ENCODE data around the gene VPS52.
A peak's percentile ranks its signal among the peaks of the same experiment; 100 is the strongest.

The VPS52 gene
- total RNA-seq = 96.4 to 105 reads per million in 2 donors

GRCh38 chr6:33271468-33272274, at the start of gene VPS52, which contains the start of gene RPS18:
Gene VPS52, minus strand, starts transcription at chr6:33271876. Its CDS starts 201 bp downstream, at chr6:33271675.
Gene RPS18, plus strand, starts transcription at chr6:33272075. Its CDS starts 45 bp downstream, at chr6:33272120.
- DNase-seq = peak; percentile 75

- no peak for DNase-seq
Measured at GRCh38 chr6:33321227-33321626, 49.6 kb upstream of the VPS52 start.

GRCh38 chr6:33320315-33321181, 48.9 kb upstream of the VPS52 start:
- no peak for DNase-seq

GRCh38 chr6:33319939-33320314, 48.3 kb upstream of the VPS52 start:
- no peak for DNase-seq

- DNase-seq = no peak
Measured at GRCh38 chr6:33318426-33319073, 46.9 kb upstream of the VPS52 start.

GRCh38 chr6:33317669-33318425, 46.2 kb upstream of the VPS52 start, which contains the start of gene ZBTB22:
Gene ZBTB22, minus strand, starts transcription at chr6:33317744. Its CDS starts 828 bp downstream, at chr6:33316916.
- peak; percentile 84 for DNase-seq

GRCh38 chr6:33317419-33317668, 45.7 kb upstream of the VPS52 start:
- DNase-seq = no peak

GRCh38 chr6:33316603-33317418, 45.1 kb upstream of the VPS52 start:
- no peak for DNase-seq

GRCh38 chr6:33315793-33316602, 44.3 kb upstream of the VPS52 start:
- no peak for DNase-seq

GRCh38 chr6:33314943-33315792, 43.5 kb upstream of the VPS52 start:
- no peak for DNase-seq

- DNase-seq = no peak
Measured at GRCh38 chr6:33314515-33314942, 42.9 kb upstream of the VPS52 start.

- DNase-seq = peak; percentile 51
Measured at GRCh38 chr6:33313709-33314514, 42.2 kb upstream of the VPS52 start, which contains the start of gene TAPBP. Gene TAPBP, minus strand, starts transcription at chr6:33314078. Its CDS starts 37 bp downstream, at chr6:33314041.

- DNase-seq = no peak
Measured at GRCh38 chr6:33313105-33313708, 41.5 kb upstream of the VPS52 start.

GRCh38 chr6:33312361-33313104, 40.9 kb upstream of the VPS52 start:
- peak; percentile 23 for DNase-seq

- DNase-seq = no peak
Measured at GRCh38 chr6:33306356-33306755, 34.7 kb upstream of the VPS52 start.

GRCh38 chr6:33305052-33305451, 33.4 kb upstream of the VPS52 start:
- no peak for DNase-seq

GRCh38 chr6:33304216-33304615, 32.5 kb upstream of the VPS52 start:
- DNase-seq = no peak

All from activated gamma-delta T cell (primary cell).